ENCODE results near the gene RGPD8. TPM values are rescaled to one million over a fixed set of nuclear protein-coding genes. Genes with fewer than 3 reads are reported as not detected.

RGPD8 gene
- total and polyA plus RNA-seq, 2 of the 13 experiments (the other 11 are each of a cell fraction or from before 2014, with no cell fraction given): 2.3 to 12.8 TPM

DNA sequence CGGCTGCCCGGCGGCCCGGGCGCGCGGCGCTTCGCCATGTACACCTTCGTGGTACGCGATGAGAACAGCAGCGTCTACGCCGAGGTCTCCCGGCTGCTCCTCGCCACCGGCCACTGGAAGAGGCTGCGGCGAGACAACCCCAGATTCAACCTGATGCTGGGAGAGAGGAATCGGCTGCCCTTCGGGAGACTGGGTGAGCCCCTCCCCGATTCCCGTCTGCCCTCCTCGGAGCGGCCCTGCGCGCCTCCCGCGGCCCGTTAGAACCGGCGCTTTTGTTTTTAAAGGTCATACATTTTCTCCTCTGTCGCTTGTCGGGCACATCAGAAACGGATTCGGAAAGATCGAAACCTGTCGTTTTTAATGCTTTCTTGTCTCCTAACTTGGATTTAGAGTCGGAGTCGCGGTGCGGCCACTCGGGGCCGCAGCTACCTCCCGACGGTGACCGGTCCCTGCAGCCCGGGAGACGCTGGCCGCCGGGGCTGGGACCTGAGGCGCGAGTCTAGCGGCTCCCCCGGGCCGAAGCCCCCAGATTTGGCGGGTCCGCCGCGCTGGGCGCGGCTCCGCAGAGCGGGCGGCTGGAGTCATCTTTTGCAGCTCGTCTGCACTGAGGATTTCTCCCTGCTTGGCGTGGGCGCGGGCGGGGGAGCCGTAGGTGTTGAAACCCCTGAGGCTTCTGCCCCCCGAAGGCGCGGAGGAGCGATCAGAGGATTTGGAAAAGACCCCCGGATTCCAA, 49.0 kb upstream of the RGPD8 start (continued):
- TF ChIP-seq ZNF124 (CRISPR knock-in tag; IDR thresholded peaks at IDR 0.05) (0 out of 2 replicates have a peak, but pooled peaks have one; percentile 34), KLF6 (CRISPR knock-in tag; IDR thresholded peaks at IDR 0.05) (peak; percentile 66; the same call in 1 of the 2 replicates), ZNF263 (CRISPR knock-in tag; IDR thresholded peaks at IDR 0.05) (no peak), ARID2 (CRISPR knock-in tag; IDR thresholded peaks at IDR 0.05; ENCODE audit: borderline replicate concordance) (0 out of 2 replicates have a peak, but pooled peaks have one; percentile 23), KMT2A (CRISPR knock-in tag; IDR thresholded peaks at IDR 0.05) (peak; percentile 78), CBFB (CRISPR knock-in tag; IDR thresholded peaks at IDR 0.05) (no peak), ZBTB42 (CRISPR knock-in tag; IDR thresholded peaks at IDR 0.05) (peak; percentile 73; the same call in 1 of the 2 replicates), NR2C2 (CRISPR knock-in tag; IDR thresholded peaks at IDR 0.05; ENCODE audit: borderline replicate concordance) (no peak), BCL6 (CRISPR knock-in tag; IDR thresholded peaks at IDR 0.05) (no peak), MXD4 (CRISPR knock-in tag; IDR thresholded peaks at IDR 0.05) (no peak), HDAC2 (CRISPR knock-in tag; IDR thresholded peaks at IDR 0.05) (0 out of 2 replicates have a peak, but pooled peaks have one; percentile 14), ESRRA (CRISPR knock-in tag; IDR thresholded peaks at IDR 0.05; ENCODE audit: low read depth) (no peak), ZMYM3 (CRISPR knock-in tag; IDR thresholded peaks at IDR 0.05) (no peak), PRDM10 (CRISPR knock-in tag; IDR thresholded peaks at IDR 0.05; ENCODE audit: low read depth) (0 out of 2 replicates have a peak, but pooled peaks have one; percentile 7), ZNF484 (CRISPR knock-in tag; IDR thresholded peaks at IDR 0.05; ENCODE audit: borderline replicate concordance, low read depth) (no peak), MEIS2 (CRISPR knock-in tag; IDR thresholded peaks at IDR 0.05) (no peak), ZNF546 (CRISPR knock-in tag; conservative IDR thresholded peaks at IDR 0.05) (peak; percentile 28; the same call in 1 of the 2 replicates), DRAP1 (CRISPR knock-in tag; IDR thresholded peaks at IDR 0.05) (peak; percentile 14; the same call in 1 of the 2 replicates)
- TF ChIP-seq, protein P1, sequence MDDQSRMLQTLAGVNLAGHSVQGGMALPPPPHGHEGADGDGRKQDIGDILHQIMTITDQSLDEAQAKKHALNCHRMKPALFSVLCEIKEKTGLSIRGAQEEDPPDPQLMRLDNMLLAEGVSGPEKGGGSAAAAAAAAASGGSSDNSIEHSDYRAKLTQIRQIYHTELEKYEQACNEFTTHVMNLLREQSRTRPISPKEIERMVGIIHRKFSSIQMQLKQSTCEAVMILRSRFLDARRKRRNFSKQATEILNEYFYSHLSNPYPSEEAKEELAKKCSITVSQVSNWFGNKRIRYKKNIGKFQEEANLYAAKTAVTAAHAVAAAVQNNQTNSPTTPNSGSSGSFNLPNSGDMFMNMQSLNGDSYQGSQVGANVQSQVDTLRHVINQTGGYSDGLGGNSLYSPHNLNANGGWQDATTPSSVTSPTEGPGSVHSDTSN (CRISPR knock-in tag; IDR thresholded peaks at IDR 0.05; ENCODE audit: borderline replicate concordance): no peak
- TF ChIP-seq, protein P2, sequence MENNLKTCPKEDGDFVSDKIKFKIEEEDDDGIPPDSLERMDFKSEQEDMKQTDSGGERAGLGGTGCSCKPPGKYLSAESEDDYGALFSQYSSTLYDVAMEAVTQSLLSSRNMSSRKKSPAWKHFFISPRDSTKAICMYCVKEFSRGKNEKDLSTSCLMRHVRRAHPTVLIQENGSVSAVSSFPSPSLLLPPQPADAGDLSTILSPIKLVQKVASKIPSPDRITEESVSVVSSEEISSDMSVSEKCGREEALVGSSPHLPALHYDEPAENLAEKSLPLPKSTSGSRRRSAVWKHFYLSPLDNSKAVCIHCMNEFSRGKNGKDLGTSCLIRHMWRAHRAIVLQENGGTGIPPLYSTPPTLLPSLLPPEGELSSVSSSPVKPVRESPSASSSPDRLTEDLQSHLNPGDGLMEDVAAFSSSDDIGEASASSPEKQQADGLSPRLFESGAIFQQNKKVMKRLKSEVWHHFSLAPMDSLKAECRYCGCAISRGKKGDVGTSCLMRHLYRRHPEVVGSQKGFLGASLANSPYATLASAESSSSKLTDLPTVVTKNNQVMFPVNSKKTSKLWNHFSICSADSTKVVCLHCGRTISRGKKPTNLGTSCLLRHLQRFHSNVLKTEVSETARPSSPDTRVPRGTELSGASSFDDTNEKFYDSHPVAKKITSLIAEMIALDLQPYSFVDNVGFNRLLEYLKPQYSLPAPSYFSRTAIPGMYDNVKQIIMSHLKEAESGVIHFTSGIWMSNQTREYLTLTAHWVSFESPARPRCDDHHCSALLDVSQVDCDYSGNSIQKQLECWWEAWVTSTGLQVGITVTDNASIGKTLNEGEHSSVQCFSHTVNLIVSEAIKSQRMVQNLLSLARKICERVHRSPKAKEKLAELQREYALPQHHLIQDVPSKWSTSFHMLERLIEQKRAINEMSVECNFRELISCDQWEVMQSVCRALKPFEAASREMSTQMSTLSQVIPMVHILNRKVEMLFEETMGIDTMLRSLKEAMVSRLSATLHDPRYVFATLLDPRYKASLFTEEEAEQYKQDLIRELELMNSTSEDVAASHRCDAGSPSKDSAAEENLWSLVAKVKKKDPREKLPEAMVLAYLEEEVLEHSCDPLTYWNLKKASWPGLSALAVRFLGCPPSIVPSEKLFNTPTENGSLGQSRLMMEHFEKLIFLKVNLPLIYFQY (CRISPR knock-in tag; IDR thresholded peaks at IDR 0.05; ENCODE audit: borderline replicate concordance): no peak

All from HepG2 (cell line).